Cardiac fibroblast (primary cell): ENCODE results near the gene OR6C4.
"Not testable (repeated sequence)": the region's sequence is repeated elsewhere in the genome, so short reads cannot be mapped to it uniquely, and the experiment has no call there.

Experiments
- DNase-seq, 2 donors: peaks; one replicate each; pipeline versions ENCODE4 v3.0.0 to v3.0.0-alpha.2; 2010; ENCODE audit warnings: low read depth in 2 of 2
- H3K4me3 ChIP-seq, 2 donors: replicated peaks in 1 of 2; 1 replicate in 1 of 2; 2 replicates in 1 of 2; pipeline ENCODE4 v1.5.1; 2011; ENCODE audit warnings: low read depth in 2 of 2, low read length in 2 of 2, mild to moderate bottlenecking in 2 of 2, moderate library complexity in 1 of 2
- CTCF ChIP-seq: IDR thresholded peaks from one replicate; pipeline ENCODE4 v1.5.1; 2011; ENCODE audit warnings: low read depth, mild to moderate bottlenecking, low read length, inconsistent platforms

The OR6C4 gene

GRCh38 chr12:55549302-55549701 is at the start of gene OR6C4:
Gene OR6C4, plus strand, starts transcription at chr12:55549602. Its CDS starts 1,625 bp downstream, at chr12:55551227.
- no peak for DNase-seq
- no peak for TF ChIP-seq CTCF
- no peak within 1 kb of the TSS for H3K4me3 ChIP-seq

- no peak overlapping the region for H3K4me3 ChIP-seq
- no peak for TF ChIP-seq CTCF
- no peak for DNase-seq
Measured at GRCh38 chr12:55499810-55500252, 49.6 kb upstream of the OR6C4 start.

GRCh38 chr12:55501601-55502000 is 47.8 kb upstream of the OR6C4 start:
- TF ChIP-seq CTCF = no peak
- DNase-seq = no peak
- no peak overlapping the region for H3K4me3 ChIP-seq

- TF ChIP-seq CTCF = no peak
- DNase-seq = no peak
- H3K4me3 ChIP-seq = no peak overlapping the region
Measured at GRCh38 chr12:55515696-55516095, 33.7 kb upstream of the OR6C4 start.

GRCh38 chr12:55516391-55516790 is 33.0 kb upstream of the OR6C4 start:
- DNase-seq = no peak
- H3K4me3 ChIP-seq = no peak overlapping the region
- TF ChIP-seq CTCF = no peak

GRCh38 chr12:55548235-55548634 is 1.2 kb upstream of the OR6C4 start:
- not testable (repeated sequence) for H3K4me3 ChIP-seq, DNase-seq

GRCh38 chr12:55548756-55549155 is 646 bp upstream of the OR6C4 start:
- DNase-seq = no peak
- TF ChIP-seq CTCF = no peak
- no peak overlapping the region for H3K4me3 ChIP-seq
